Activated B cell treated with CpG ODN at 0.5 μM for 24 hours (primary cell): ENCODE data around the gene VASP. TPM values are rescaled to one million over a fixed set of nuclear protein-coding genes. Genes with fewer than 3 reads are reported as not detected.

Experiments used
- ATAC-seq: fragments of 200-7000 bp; cut with Tn5 transposase; one replicate; pipeline ENCODE4 v1.10.0; 2021; ENCODE audit warnings: low read depth, mild to moderate bottlenecking, moderate library complexity
- CTCF ChIA-PET: fragments of 350-600 bp; sonication (Branson Sonifier 250); formaldehyde crosslinking; loops from one replicate; lab custom pipeline; 2021; ENCODE audit warnings: antibody characterized with exemption; lab: Charles Lee
- POLR2A ChIA-PET: fragments of 350-600 bp; sonication (Branson Sonifier 250); formaldehyde crosslinking; loops from one replicate; lab custom pipeline; 2021; ENCODE audit warnings: antibody characterized with exemption; lab: Charles Lee
- DNase-seq: peaks from one replicate; pipeline ENCODE4 v3.0.0; 2022
- H3K27ac Mint-ChIP-seq: one replicate; pipeline ENCODE4 v1.8.0; 2020; ENCODE audit warnings: mixed read lengths
- H3K27me3 Mint-ChIP-seq: one replicate; pipeline ENCODE4 v1.8.0; 2021; ENCODE audit warnings: mixed read lengths
- H3K36me3 Mint-ChIP-seq: one replicate; pipeline ENCODE4 v1.8.0; 2021; ENCODE audit warnings: low read depth, mixed read lengths
- H3K4me1 Mint-ChIP-seq: one replicate; pipeline ENCODE4 v1.8.0; 2021; ENCODE audit warnings: mixed read lengths
- H3K4me3 Mint-ChIP-seq: one replicate; pipeline ENCODE4 v1.8.0; 2020; ENCODE audit warnings: mild to moderate bottlenecking, mixed read lengths
- H3K9me3 Mint-ChIP-seq: one replicate; pipeline ENCODE4 v1.8.0; 2020; ENCODE audit warnings: mixed read lengths
- CTCF ChIP-seq: fragments of 200-600 bp; IDR thresholded peaks from one replicate; pipeline ENCODE4 v1.8.0; 2022; ENCODE audit warnings: antibody characterized with exemption, mild to moderate bottlenecking
- intact Hi-C: fragments of 100-400 bp; cut with micrococcal nuclease; formaldehyde crosslinking; loops from one replicate; pipeline ENCODE4 v1.15.1; 2024
- total RNA-seq: library from RNA; stranded (reverse); gene quantifications from 2 replicates; pipeline ENCODE4 v1.2.3, GENCODE V29; 2022

VASP gene
- total RNA-seq, 1 donor from 2014 or later: 300 TPM

DNA sequence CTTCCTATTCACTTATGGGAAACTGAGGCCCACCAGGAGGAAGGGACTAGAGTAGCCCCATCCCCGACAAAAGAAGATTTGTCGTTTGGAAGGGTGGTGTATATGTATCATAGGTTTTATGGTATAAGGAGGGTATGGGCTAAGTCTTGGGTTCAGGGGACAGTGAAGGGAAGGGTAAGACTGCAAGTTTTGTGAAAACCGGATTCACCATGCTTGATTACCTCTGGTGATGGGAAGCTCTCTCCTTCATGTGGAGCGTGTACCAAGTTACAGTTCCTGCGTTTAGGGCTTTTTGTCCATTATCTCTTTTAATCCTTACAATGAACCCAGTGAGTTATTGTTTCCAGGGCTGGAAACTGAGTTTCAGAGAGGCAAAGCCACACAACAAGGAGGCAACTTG lies 3.8 kb downstream of the VASP start:
- DNase-seq (no peak), ATAC-seq (no peak)
- Mint-ChIP-seq H3K36me3 (peaks cover 36% of the 10 kb centered on the region), H3K4me3 (peak overlapping the region; percentile 57), H3K4me1 (peaks cover 72% of the 10 kb centered on the region), H3K9me3 (no peaks in the 10 kb centered on the region), H3K27me3 (no peaks in the 10 kb centered on the region), H3K27ac (peak overlapping the region; percentile 70)
- no peak for TF ChIP-seq CTCF
- CTCF ChIA-PET: interaction anchor here (1.6 to 1.8 kb wide), 2 partner anchors 12 to 26 kb away, joined by 5 read pairs; no protein-coding TSS in a partner anchor
- POLR2A ChIA-PET: interaction anchor here (0.7 kb wide), 2 partner anchors 47 to 66 kb away, joined by 4 to 5 read pairs; no protein-coding TSS in a partner anchor
- intact Hi-C loops: no loop called here

- Mint-ChIP-seq H3K36me3 (peaks cover 44% of the 10 kb centered on the region), H3K4me3 (peak overlapping the region; percentile 32), H3K9me3 (no peaks in the 10 kb centered on the region), H3K27me3 (no peaks in the 10 kb centered on the region), H3K4me1 (peaks cover 79% of the 10 kb centered on the region), H3K27ac (peak overlapping the region; percentile 90)
- no peak for DNase-seq
- ChIA-PET CTCF (interaction anchor here (1.7 kb wide), 1 partner anchor 45 kb away, joined by 4 read pairs; no protein-coding TSS in a partner anchor), POLR2A (interaction anchor here (2.1 kb wide), 1 partner anchor 13 kb away, joined by 5 read pairs; no protein-coding TSS in a partner anchor)
- no peak for ATAC-seq
- intact Hi-C loops: no loop called here
- TF ChIP-seq CTCF: no peak
Measured at GRCh38 chr19:45512881-45513483, 5.7 kb downstream of the VASP start.

- no peaks in the 10 kb centered on the region for H3K9me3 Mint-ChIP-seq
- POLR2A ChIA-PET: interaction anchor here (0.6 to 2.9 kb wide), 12 partner anchors 8 to 259 kb away, joined by 3 to 22 read pairs (median 4); partner anchors contain the start of genes PPM1N, QPCTL and SNRPD2
- TF ChIP-seq CTCF: no peak
- peak overlapping the region; percentile 70 for H3K4me3 Mint-ChIP-seq
- DNase-seq (no peak), ATAC-seq (peak; percentile 7)
- intact Hi-C loops: loop anchor here (1.0 to 2.0 kb wide), 3 partner anchors 8 to 70 kb away; partner anchors contain the start of genes OPA3 and RTN2
- H3K36me3 Mint-ChIP-seq: peaks cover 48% of the 10 kb centered on the region
- peaks cover 73% of the 10 kb centered on the region for H3K4me1 Mint-ChIP-seq
- peak overlapping the region; percentile 92 for H3K27ac Mint-ChIP-seq
- no peaks in the 10 kb centered on the region for H3K27me3 Mint-ChIP-seq
- CTCF ChIA-PET: interaction anchor here (1.0 to 1.6 kb wide), 8 partner anchors 8 to 127 kb away, joined by 3 to 5 read pairs (median 4); no protein-coding TSS in a partner anchor
Measured at GRCh38 chr19:45514376-45515051, 7.2 kb downstream of the VASP start.

DNA sequence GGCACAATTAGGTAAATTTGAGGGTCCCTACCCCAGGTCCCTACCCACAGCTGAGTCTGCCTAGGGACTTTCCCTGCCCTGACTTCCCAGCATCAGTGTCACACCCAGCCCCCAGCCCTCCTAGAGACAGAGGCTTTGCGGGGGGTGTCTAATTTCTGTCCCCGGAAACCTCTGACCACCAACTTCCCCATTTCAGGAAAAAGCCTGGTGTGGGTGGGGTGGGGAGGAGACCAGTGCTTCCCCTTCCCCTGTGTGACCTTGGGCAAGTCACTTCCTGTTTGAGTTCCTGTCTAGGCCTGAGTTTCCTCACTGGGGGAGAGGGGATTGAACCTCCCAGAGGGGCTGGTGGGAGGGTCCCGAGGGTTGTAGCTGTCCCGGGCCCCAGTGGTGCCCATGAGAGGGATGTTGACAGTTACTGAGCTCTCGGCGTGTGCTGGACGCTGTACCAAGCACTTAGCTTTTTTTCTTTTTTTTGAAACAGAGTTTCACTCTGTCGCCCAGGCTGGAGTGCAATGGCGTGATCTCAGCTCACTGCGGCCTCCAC lies 7.9 kb downstream of the VASP start:
- intact Hi-C loops: loop anchor here (1.0 to 2.0 kb wide), 3 partner anchors 9 to 70 kb away; partner anchors contain the start of genes OPA3 and RTN2
- H3K27me3 Mint-ChIP-seq: no peaks in the 10 kb centered on the region
- ChIA-PET POLR2A (interaction anchor here (0.6 to 2.9 kb wide), 12 partner anchors 9 to 259 kb away, joined by 3 to 22 read pairs (median 4); partner anchors contain the start of genes PPM1N, QPCTL and SNRPD2), CTCF (interaction anchor here (0.7 to 1.6 kb wide), 10 partner anchors 9 to 127 kb away, joined by 3 to 5 read pairs (median 4); no protein-coding TSS in a partner anchor)
- DNase-seq: peak; percentile 62
- H3K36me3 Mint-ChIP-seq: peaks cover 49% of the 10 kb centered on the region
- peak overlapping the region; percentile 67 for H3K4me3 Mint-ChIP-seq
- peak; percentile 79 for ATAC-seq
- peak overlapping the region; percentile 92 for H3K27ac Mint-ChIP-seq
- peaks cover 67% of the 10 kb centered on the region for H3K4me1 Mint-ChIP-seq
- no peaks in the 10 kb centered on the region for H3K9me3 Mint-ChIP-seq
- TF ChIP-seq CTCF: no peak
